ENCODE data around the gene CCDC91.

DNA sequence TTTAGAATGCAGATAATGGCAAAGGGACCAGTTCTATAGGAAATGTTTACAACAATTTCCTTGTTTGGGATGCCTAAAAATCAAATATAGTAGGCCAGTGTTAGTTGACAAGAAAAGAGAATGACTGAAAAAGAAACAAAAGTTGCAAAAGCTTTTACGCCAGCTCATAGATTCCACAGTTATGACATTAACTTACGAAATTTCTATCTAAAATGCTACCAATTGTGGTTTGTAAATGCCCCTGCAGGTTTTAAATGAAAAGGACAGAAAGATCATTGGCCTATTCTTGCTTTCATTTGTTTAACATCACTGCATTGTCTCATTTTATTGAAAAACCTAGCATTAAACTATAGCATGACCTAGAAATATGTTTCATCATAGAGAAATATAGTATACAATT lies 345.8 kb downstream of the CCDC91 start:
- TF ChIP-seq, protein P1, sequence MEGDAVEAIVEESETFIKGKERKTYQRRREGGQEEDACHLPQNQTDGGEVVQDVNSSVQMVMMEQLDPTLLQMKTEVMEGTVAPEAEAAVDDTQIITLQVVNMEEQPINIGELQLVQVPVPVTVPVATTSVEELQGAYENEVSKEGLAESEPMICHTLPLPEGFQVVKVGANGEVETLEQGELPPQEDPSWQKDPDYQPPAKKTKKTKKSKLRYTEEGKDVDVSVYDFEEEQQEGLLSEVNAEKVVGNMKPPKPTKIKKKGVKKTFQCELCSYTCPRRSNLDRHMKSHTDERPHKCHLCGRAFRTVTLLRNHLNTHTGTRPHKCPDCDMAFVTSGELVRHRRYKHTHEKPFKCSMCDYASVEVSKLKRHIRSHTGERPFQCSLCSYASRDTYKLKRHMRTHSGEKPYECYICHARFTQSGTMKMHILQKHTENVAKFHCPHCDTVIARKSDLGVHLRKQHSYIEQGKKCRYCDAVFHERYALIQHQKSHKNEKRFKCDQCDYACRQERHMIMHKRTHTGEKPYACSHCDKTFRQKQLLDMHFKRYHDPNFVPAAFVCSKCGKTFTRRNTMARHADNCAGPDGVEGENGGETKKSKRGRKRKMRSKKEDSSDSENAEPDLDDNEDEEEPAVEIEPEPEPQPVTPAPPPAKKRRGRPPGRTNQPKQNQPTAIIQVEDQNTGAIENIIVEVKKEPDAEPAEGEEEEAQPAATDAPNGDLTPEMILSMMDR (IDR thresholded peaks at IDR 0.05; ENCODE audit: poor library complexity, severe bottlenecking) = no peak
- TF ChIP-seq TAF1 (IDR thresholded peaks at IDR 0.05; ENCODE audit: low read depth) = no peak
- TF ChIP-seq SMC3 (conservative IDR thresholded peaks at IDR 0.05; ENCODE audit: poor library complexity) = no peak
- TF ChIP-seq, protein P2, sequence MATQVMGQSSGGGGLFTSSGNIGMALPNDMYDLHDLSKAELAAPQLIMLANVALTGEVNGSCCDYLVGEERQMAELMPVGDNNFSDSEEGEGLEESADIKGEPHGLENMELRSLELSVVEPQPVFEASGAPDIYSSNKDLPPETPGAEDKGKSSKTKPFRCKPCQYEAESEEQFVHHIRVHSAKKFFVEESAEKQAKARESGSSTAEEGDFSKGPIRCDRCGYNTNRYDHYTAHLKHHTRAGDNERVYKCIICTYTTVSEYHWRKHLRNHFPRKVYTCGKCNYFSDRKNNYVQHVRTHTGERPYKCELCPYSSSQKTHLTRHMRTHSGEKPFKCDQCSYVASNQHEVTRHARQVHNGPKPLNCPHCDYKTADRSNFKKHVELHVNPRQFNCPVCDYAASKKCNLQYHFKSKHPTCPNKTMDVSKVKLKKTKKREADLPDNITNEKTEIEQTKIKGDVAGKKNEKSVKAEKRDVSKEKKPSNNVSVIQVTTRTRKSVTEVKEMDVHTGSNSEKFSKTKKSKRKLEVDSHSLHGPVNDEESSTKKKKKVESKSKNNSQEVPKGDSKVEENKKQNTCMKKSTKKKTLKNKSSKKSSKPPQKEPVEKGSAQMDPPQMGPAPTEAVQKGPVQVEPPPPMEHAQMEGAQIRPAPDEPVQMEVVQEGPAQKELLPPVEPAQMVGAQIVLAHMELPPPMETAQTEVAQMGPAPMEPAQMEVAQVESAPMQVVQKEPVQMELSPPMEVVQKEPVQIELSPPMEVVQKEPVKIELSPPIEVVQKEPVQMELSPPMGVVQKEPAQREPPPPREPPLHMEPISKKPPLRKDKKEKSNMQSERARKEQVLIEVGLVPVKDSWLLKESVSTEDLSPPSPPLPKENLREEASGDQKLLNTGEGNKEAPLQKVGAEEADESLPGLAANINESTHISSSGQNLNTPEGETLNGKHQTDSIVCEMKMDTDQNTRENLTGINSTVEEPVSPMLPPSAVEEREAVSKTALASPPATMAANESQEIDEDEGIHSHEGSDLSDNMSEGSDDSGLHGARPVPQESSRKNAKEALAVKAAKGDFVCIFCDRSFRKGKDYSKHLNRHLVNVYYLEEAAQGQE (IDR thresholded peaks at IDR 0.05; ENCODE audit: borderline replicate concordance) = no peak
- no peak for TF ChIP-seq POLR2AphosphoS5 (IDR thresholded peaks at IDR 0.05)
- TF ChIP-seq RAD21 (conservative IDR thresholded peaks at IDR 0.05) = no peak
- no peak for TF ChIP-seq EZH2 (IDR thresholded peaks at IDR 0.05; ENCODE audit: borderline replicate concordance, insufficient read depth, low read length, poor library complexity, severe bottlenecking)
- no peak for TF ChIP-seq EP300 (conservative IDR thresholded peaks at IDR 0.05; ENCODE audit: poor library complexity, severe bottlenecking)

Measured in neural cell (in vitro differentiated cells).